ENCODE measurements around the gene BCL11A.

BCL11A gene

DNA sequence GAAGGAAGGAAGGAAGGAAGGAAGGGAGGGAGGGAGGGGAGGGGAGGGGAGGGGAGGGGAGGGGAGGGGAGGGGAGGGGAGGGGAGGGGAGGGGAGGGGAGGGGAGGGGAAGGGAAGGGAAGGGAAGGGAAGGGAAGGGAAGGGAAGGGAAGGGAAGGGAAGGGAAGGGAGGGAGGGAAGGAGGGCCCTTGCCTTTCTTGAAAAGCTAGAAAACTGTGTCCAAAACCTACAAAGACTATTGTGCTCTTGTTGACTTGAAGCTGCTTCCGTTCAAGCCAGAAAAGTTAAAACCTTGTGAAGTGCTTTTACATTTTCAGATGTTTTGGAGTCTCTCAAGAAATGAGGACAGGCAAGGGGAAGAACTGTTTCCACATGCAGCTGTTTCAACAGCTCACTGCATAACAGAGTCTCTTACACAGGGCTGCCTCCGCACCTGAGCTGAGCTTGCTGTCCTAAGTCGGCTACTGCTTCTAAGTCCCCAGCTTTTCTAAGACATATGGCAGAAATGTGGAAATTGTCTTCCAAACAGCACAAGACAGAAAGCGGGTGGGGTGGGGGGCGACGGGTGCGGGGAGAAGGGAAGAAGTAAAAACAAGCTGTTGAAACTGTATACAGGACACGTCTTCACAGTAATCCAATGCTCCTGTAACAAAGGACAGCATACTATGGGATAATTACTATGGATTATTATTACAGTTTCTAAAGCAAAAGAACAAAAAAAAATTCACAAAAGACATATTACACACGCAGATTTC, 46.1 kb downstream of the BCL11A start:
- DNase-seq: no peak
- TF ChIP-seq, protein P1, sequence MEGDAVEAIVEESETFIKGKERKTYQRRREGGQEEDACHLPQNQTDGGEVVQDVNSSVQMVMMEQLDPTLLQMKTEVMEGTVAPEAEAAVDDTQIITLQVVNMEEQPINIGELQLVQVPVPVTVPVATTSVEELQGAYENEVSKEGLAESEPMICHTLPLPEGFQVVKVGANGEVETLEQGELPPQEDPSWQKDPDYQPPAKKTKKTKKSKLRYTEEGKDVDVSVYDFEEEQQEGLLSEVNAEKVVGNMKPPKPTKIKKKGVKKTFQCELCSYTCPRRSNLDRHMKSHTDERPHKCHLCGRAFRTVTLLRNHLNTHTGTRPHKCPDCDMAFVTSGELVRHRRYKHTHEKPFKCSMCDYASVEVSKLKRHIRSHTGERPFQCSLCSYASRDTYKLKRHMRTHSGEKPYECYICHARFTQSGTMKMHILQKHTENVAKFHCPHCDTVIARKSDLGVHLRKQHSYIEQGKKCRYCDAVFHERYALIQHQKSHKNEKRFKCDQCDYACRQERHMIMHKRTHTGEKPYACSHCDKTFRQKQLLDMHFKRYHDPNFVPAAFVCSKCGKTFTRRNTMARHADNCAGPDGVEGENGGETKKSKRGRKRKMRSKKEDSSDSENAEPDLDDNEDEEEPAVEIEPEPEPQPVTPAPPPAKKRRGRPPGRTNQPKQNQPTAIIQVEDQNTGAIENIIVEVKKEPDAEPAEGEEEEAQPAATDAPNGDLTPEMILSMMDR (IDR thresholded peaks at IDR 0.05; ENCODE audit: low read depth, low read length): no peak
- H3K27ac ChIP-seq: peak overlapping the region; percentile 31; the same call in 1 of the 2 replicates
- H3K4me3 ChIP-seq (ENCODE audit: low read depth, low read length): no peak overlapping the region
- H3K9me3 ChIP-seq (ENCODE audit: severe bottlenecking): no peaks in the 10 kb centered on the region
- no peaks in the 10 kb centered on the region; the same call in 1 of the 2 replicates for H3K36me3 ChIP-seq
- no peaks in the 10 kb centered on the region for H3K27me3 ChIP-seq (ENCODE audit: insufficient read depth, low read depth, severe bottlenecking)

GRCh38 chr2:60505880-60506260, 47.6 kb downstream of the BCL11A start:
- Histone ChIP-seq H3K9me3 (ENCODE audit: severe bottlenecking) (no peaks in the 10 kb centered on the region), H3K4me3 (ENCODE audit: low read depth, low read length) (no peak overlapping the region), H3K27ac (no peak overlapping the region), H3K27me3 (ENCODE audit: insufficient read depth, low read depth, severe bottlenecking) (no peaks in the 10 kb centered on the region), H3K36me3 (no peaks in the 10 kb centered on the region; the same call in 1 of the 2 replicates)
- TF ChIP-seq, protein P1 (IDR thresholded peaks at IDR 0.05; ENCODE audit: low read depth, low read length): no peak
- DNase-seq: no peak

GRCh38 chr2:60505240-60505879, 48.1 kb downstream of the BCL11A start:
- no peak overlapping the region for H3K4me3 ChIP-seq (ENCODE audit: low read depth, low read length)
- no peak for DNase-seq
- H3K27ac ChIP-seq: no peak overlapping the region
- no peaks in the 10 kb centered on the region for H3K27me3 ChIP-seq (ENCODE audit: insufficient read depth, low read depth, severe bottlenecking)
- TF ChIP-seq, protein P1 (IDR thresholded peaks at IDR 0.05; ENCODE audit: low read depth, low read length): no peak
- H3K9me3 ChIP-seq (ENCODE audit: severe bottlenecking): no peaks in the 10 kb centered on the region
- no peaks in the 10 kb centered on the region; the same call in none of the 2 replicates for H3K36me3 ChIP-seq

- DNase-seq: peak; percentile 36
- no peaks in the 10 kb centered on the region; the same call in none of the 2 replicates for H3K36me3 ChIP-seq
- no peaks in the 10 kb centered on the region for H3K27me3 ChIP-seq (ENCODE audit: insufficient read depth, low read depth, severe bottlenecking)
- H3K27ac ChIP-seq: no peak overlapping the region
- TF ChIP-seq, protein P1 (IDR thresholded peaks at IDR 0.05; ENCODE audit: low read depth, low read length): peak; percentile 53
- H3K9me3 ChIP-seq (ENCODE audit: severe bottlenecking): no peaks in the 10 kb centered on the region
- no peak overlapping the region for H3K4me3 ChIP-seq (ENCODE audit: low read depth, low read length)
These were observed 49.4 kb downstream of the BCL11A start for GRCh38 chr2:60504049-60504448.

DNA sequence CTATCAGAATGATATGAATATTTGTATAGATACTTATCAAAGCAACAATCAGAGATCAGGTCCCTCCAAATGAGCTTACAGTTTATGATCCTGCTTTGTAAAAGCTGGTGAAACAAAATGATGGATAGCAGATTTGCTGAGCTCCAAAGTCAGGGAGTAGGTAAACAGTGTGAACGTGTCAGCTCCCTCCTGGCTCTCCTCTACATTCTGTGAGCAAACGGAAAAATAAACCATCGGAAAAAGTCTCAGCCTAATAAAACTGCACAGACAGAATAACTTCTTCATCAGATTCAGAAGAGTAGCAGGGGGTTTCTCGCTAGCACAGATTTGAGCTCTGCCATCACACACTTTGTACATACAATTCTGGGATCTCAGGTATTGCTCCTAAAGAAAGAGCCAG, 51.3 kb downstream of the BCL11A start:
- no peaks in the 10 kb centered on the region; the same call in none of the 2 replicates for H3K36me3 ChIP-seq
- no peak overlapping the region for H3K4me3 ChIP-seq (ENCODE audit: low read depth, low read length)
- no peaks in the 10 kb centered on the region for H3K27me3 ChIP-seq (ENCODE audit: insufficient read depth, low read depth, severe bottlenecking)
- TF ChIP-seq, protein P1 (IDR thresholded peaks at IDR 0.05; ENCODE audit: low read depth, low read length): no peak
- no peak overlapping the region for H3K27ac ChIP-seq
- H3K9me3 ChIP-seq (ENCODE audit: severe bottlenecking): no peaks in the 10 kb centered on the region
- DNase-seq: no peak

Data from WERI-Rb-1 (cell line).